WERI-Rb-1 (cell line): ENCODE results near the gene BCL2.
"Not testable (repeated sequence)": the region's sequence is repeated elsewhere in the genome, so short reads cannot be mapped to it uniquely, and the experiment has no call there.

Source experiments
- DNase-seq: peaks from one replicate; pipeline ENCODE4 v3.0.0-alpha.2; 2020
- H3K27ac ChIP-seq: fragments of 250-450 bp; sonication (Bioruptor Pico); 2 replicates; pipeline ENCODE4 v1.5.1; 2020; ENCODE audit warnings: mild to moderate bottlenecking, moderate library complexity
- H3K27me3 ChIP-seq: fragments of 250-450 bp; sonication (Bioruptor Pico); 2 replicates; pipeline ENCODE4 v1.5.1; 2021; ENCODE audit warnings: mild to moderate bottlenecking, low read depth, moderate library complexity; ENCODE audit not compliant: insufficient read depth, severe bottlenecking
- H3K36me3 ChIP-seq: fragments of 250-450 bp; sonication (Bioruptor Pico); 2 replicates; pipeline ENCODE4 v1.5.1; 2020; ENCODE audit warnings: mild to moderate bottlenecking, moderate library complexity
- H3K4me3 ChIP-seq: 2 replicates; pipeline ENCODE4 v1.5.1; 2011; ENCODE audit warnings: low read depth, mild to moderate bottlenecking, control low read depth, low read length
- H3K9me3 ChIP-seq: fragments of 250-450 bp; sonication (Bioruptor Pico); 2 replicates; pipeline ENCODE4 v1.5.1; 2021; ENCODE audit warnings: mild to moderate bottlenecking, moderate library complexity; ENCODE audit not compliant: severe bottlenecking
- TF ChIP-seq, protein P1 (sequence below): IDR thresholded peaks from 2 replicates; pipeline ENCODE4 v1.5.1; 2011; ENCODE audit warnings: low read depth, mild to moderate bottlenecking, control low read depth, inconsistent platforms, low read length

Gene BCL2

DNA sequence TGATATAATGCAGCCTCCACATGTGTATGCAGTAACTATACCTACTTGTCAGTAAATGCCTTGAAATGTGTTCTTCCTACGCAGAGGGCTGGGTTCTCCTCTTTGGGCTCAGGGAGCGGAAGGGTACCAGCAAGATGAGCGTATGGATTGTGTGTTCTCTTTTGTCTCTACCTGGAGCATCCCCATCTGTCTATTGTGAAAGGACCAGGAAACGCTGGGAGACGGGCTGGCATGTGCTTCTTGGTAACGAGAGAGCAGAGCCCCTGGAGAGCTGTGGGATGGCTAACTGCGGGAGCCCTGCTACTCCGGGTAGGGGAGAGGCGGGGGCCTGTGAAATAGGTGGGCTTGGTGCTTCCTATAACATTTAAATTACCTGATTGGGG lies 80.9 kb downstream of the BCL2 start:
- H3K27ac ChIP-seq = no peak overlapping the region
- no peak for DNase-seq
- no peaks in the 10 kb centered on the region for H3K27me3 ChIP-seq
- H3K36me3 ChIP-seq = no peaks in the 10 kb centered on the region
- TF ChIP-seq, protein P1, sequence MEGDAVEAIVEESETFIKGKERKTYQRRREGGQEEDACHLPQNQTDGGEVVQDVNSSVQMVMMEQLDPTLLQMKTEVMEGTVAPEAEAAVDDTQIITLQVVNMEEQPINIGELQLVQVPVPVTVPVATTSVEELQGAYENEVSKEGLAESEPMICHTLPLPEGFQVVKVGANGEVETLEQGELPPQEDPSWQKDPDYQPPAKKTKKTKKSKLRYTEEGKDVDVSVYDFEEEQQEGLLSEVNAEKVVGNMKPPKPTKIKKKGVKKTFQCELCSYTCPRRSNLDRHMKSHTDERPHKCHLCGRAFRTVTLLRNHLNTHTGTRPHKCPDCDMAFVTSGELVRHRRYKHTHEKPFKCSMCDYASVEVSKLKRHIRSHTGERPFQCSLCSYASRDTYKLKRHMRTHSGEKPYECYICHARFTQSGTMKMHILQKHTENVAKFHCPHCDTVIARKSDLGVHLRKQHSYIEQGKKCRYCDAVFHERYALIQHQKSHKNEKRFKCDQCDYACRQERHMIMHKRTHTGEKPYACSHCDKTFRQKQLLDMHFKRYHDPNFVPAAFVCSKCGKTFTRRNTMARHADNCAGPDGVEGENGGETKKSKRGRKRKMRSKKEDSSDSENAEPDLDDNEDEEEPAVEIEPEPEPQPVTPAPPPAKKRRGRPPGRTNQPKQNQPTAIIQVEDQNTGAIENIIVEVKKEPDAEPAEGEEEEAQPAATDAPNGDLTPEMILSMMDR = no peak
- H3K9me3 ChIP-seq = no peaks in the 10 kb centered on the region
- no peak overlapping the region for H3K4me3 ChIP-seq

DNA sequence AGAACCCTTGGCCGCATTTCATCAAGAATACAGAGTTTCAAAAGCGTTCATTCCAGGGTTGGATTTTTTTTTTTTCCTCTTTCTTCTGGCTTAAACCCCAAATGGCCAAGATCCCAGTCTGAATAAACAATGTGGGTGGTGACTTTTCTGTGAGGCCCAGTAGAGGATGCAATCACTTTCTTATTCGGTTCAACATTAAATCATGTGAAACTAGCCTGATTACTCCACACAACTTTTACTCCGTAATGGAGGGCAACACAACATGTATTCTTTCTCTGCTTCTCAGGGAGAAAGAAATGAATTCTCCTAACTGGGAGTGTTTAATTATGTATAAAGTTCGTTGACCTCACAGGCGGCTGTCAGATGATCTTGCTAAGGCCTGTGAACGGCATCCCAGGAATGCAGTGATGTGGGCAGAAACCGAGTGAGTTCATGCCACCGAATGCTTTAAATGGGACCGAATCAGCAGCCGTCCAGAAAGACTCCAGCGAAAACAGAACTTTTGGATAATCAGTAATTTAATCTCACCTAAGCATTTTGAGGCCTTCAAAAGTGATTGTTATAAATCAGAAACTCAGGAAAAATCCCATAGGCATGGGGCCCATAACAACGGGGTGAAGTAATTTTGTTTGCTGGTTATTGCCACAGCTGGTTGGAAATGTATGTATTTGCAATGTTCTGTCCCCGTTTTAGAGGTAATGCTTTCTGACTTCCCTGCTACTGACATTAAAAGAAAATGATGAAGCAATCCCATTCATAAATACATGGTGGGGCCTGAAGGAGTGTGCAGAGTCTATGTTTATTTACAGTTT lies 81.5 kb downstream of the BCL2 start:
- no peak overlapping the region for H3K4me3 ChIP-seq
- no peaks in the 10 kb centered on the region for H3K9me3 ChIP-seq
- no peaks in the 10 kb centered on the region for H3K27me3 ChIP-seq
- DNase-seq = no peak
- TF ChIP-seq, protein P1 = no peak
- no peaks in the 10 kb centered on the region for H3K36me3 ChIP-seq
- H3K27ac ChIP-seq = no peak overlapping the region

DNA sequence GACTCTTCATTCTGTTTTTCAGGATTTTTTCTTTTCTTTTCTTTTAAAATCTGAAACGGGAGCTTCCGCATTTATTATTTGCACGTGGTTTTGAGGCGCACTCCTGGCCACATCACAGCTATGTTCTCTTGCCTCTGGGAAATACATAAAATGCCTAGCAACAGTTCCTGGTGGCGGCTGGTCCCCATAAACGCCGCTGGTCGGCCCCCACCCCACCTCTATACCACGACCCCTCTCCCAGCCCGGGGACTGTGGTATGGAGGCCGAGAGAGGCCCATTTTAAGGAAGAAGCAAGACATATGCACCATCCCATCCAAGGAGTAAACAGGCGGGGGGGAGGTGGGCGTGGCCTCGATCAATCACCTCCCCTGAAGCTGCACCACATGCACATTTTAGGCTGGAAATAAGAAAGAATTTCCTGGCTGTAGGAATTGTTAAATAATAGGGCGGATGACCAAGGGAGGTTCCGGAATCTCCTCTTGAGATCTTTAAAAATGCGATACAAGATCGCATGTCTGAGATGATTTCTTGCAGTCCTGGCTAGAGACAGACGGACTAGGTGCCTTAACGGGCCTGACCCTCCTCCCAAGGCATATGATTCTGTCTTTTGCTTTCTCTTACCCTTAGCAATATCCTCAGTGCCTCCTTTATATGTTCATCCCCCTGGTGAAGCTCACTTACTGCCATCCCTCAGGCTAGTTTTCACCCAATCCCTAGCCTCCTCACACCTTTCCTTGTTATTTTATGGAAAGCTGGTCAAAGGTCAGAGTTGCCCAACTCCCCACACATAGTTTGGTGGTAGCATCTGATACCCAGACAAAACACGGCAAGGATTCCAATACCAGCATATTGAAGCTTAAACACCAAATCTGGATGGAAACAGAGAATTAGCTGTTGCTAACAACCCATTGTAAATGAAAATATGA lies 82.4 kb downstream of the BCL2 start:
- Histone ChIP-seq H3K27ac (no peak overlapping the region), H3K4me3 (no peak overlapping the region), H3K9me3 (no peaks in the 10 kb centered on the region), H3K36me3 (no peaks in the 10 kb centered on the region), H3K27me3 (no peaks in the 10 kb centered on the region)
- DNase-seq = no peak
- TF ChIP-seq, protein P1 = no peak

DNA sequence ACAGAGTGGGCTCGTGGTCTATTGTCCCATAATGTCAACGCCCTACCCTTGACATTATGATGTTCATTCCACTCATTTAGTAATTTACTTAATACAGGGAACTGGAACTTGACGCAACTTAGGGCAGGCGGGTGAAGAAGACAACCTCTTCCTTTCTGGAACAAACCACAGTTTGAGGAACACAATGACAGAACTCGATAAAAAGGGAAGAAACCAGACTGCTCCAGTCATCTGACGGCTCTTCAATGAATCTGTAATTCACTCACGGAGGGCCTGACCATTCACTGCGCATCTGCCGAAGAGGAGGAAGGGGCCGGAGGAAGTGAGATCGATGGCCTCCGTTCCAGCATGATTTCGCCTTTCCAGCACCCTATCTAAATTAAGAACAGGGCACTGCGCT lies 83.2 kb downstream of the BCL2 start:
- Histone ChIP-seq H3K9me3 (no peaks in the 10 kb centered on the region), H3K4me3 (no peak overlapping the region), H3K36me3 (no peaks in the 10 kb centered on the region), H3K27ac (no peak overlapping the region), H3K27me3 (no peaks in the 10 kb centered on the region)
- no peak for DNase-seq
- TF ChIP-seq, protein P1 = no peak

DNA sequence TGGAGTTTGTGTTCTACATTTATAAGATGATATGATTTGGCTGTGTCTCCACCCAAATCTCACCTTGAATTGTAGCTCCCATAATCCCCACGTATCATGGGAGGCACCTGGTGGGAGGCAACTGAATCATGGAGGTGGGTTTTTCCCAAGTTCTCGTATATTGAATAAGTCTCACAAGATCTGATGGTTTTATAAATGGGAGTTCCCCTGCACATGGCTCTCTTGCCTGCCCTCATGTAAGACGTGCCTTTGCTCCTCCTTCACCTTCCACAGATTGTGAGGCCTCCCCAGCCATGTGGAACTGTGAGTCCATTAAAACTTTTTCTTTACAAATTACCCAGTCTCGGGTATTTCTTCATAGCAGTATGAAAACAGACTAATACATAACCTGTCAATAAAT lies 83.6 kb downstream of the BCL2 start:
- not testable (repeated sequence) for H3K4me3 ChIP-seq, H3K36me3 ChIP-seq, H3K27me3 ChIP-seq, DNase-seq, H3K9me3 ChIP-seq, H3K27ac ChIP-seq

DNA sequence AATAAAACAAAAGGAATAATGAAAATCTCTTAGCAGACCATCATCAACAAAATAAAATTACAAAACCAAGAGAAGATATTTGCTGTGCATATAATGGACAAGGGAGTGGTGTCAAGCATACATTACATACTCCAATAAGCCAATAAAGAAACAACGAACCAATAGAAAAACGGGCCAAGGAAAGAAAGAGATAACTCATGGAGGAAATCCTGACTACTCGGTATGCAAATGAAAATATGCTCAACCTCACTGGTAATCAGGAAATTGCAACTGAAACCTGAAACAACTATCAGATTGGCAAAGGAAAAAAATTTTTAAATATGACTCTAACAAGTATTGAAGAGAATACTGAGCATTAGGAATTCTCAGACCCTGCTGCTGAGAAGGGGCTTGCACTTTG lies 84.7 kb downstream of the BCL2 start:
- Histone ChIP-seq H3K27ac (no peak overlapping the region), H3K36me3 (no peaks in the 10 kb centered on the region), H3K4me3 (no peak overlapping the region), H3K9me3 (no peaks in the 10 kb centered on the region), H3K27me3 (no peaks in the 10 kb centered on the region)
- DNase-seq = no peak
- TF ChIP-seq, protein P1 = no peak
